ENCODE data around the gene FUT1. TPM values are rescaled to one million over a fixed set of nuclear protein-coding genes. Genes with fewer than 3 reads are reported as not detected.

The FUT1 gene
- total RNA-seq, 1 donor from 2014 or later, result 2.9 TPM

GRCh38 chr19:48760504-48761205, 8.2 kb upstream of the FUT1 start:
- Histone ChIP-seq H3K4me1 (no peaks in the 10 kb centered on the region), H3K36me3 (no peaks in the 10 kb centered on the region), H3K9ac (no peak overlapping the region), H4K20me1 (ENCODE audit: low read depth) (no peaks in the 10 kb centered on the region), H3K9me3 (ENCODE audit: low read depth) (no peaks in the 10 kb centered on the region), H3K4me3 (no peak overlapping the region), H3K4me2 (no peak overlapping the region), H3K27me3 (peaks cover 4% of the 10 kb centered on the region), H3F3A (ENCODE audit: low read depth) (no peaks in the 10 kb centered on the region), H2AFZ (replicated peaks) (no peak overlapping the region), H3K27ac (no peak overlapping the region), H3K79me2 (ENCODE audit: low read depth) (no peaks in the 10 kb centered on the region)
- no peaks in the 10 kb centered on the region for H3K9me3 Mint-ChIP-seq
- no peak overlapping the region for H3K27ac Mint-ChIP-seq
- TF ChIP-seq CTCF (IDR thresholded peaks at IDR 0.05), result no peak
- no peak for TF ChIP-seq EZH2phosphoT487 (IDR thresholded peaks at IDR 0.05)
- peaks cover 9% of the 10 kb centered on the region for H3K27me3 Mint-ChIP-seq (ENCODE audit: insufficient read depth, low read depth)
- no peak overlapping the region for H3K4me3 Mint-ChIP-seq
- no peaks in the 10 kb centered on the region for H3K4me1 Mint-ChIP-seq
- DNase-seq (ENCODE audit: low spot score), result no peak
- H3K36me3 Mint-ChIP-seq, result no peaks in the 10 kb centered on the region

GRCh38 chr19:48757741-48758144, 5.3 kb upstream of the FUT1 start:
- Histone ChIP-seq H3K79me2 (ENCODE audit: low read depth) (no peaks in the 10 kb centered on the region), H3K27ac (no peak overlapping the region), H3K4me3 (no peak overlapping the region), H3K27me3 (peaks cover 15% of the 10 kb centered on the region), H3K36me3 (no peaks in the 10 kb centered on the region), H4K20me1 (ENCODE audit: low read depth) (no peaks in the 10 kb centered on the region), H2AFZ (replicated peaks) (no peak overlapping the region), H3K4me1 (no peaks in the 10 kb centered on the region), H3K9me3 (ENCODE audit: low read depth) (no peaks in the 10 kb centered on the region), H3F3A (ENCODE audit: low read depth) (peaks cover 13% of the 10 kb centered on the region), H3K4me2 (no peak overlapping the region), H3K9ac (no peak overlapping the region)
- DNase-seq (ENCODE audit: low spot score), result no peak
- no peak overlapping the region for H3K27ac Mint-ChIP-seq
- peaks cover 4% of the 10 kb centered on the region for H3K36me3 Mint-ChIP-seq
- H3K9me3 Mint-ChIP-seq, result peaks cover 1% of the 10 kb centered on the region
- TF ChIP-seq CTCF (IDR thresholded peaks at IDR 0.05), result no peak
- no peak for TF ChIP-seq EZH2phosphoT487 (IDR thresholded peaks at IDR 0.05)
- no peak for TF ChIP-seq EZH2 (IDR thresholded peaks at IDR 0.05)
- H3K27me3 Mint-ChIP-seq (ENCODE audit: insufficient read depth, low read depth), result peaks cover 23% of the 10 kb centered on the region
- peaks cover 13% of the 10 kb centered on the region for H3K4me1 Mint-ChIP-seq
- H3K4me3 Mint-ChIP-seq, result no peak overlapping the region

GRCh38 chr19:48757089-48757675, 4.7 kb upstream of the FUT1 start:
- peaks cover 15% of the 10 kb centered on the region for H3K27me3 ChIP-seq
- TF ChIP-seq EZH2phosphoT487 (IDR thresholded peaks at IDR 0.05), result no peak
- no peak for TF ChIP-seq EZH2 (IDR thresholded peaks at IDR 0.05)
- TF ChIP-seq CTCF (IDR thresholded peaks at IDR 0.05), result no peak
- no peak overlapping the region for H3K4me2 ChIP-seq
- peaks cover 14% of the 10 kb centered on the region for H3K4me1 Mint-ChIP-seq
- no peak overlapping the region for H3K4me3 Mint-ChIP-seq
- H3K79me2 ChIP-seq (ENCODE audit: low read depth), result peaks cover 2% of the 10 kb centered on the region
- H3K9me3 Mint-ChIP-seq, result peaks cover 1% of the 10 kb centered on the region
- no peaks in the 10 kb centered on the region for H3K9me3 ChIP-seq (ENCODE audit: low read depth)
- no peak overlapping the region for H3K9ac ChIP-seq
- no peak overlapping the region for H2AFZ ChIP-seq (replicated peaks)
- H3F3A ChIP-seq (ENCODE audit: low read depth), result peaks cover 13% of the 10 kb centered on the region
- no peaks in the 10 kb centered on the region for H4K20me1 ChIP-seq (ENCODE audit: low read depth)
- H3K36me3 ChIP-seq, result no peaks in the 10 kb centered on the region
- H3K4me1 ChIP-seq, result no peaks in the 10 kb centered on the region
- no peak overlapping the region for H3K4me3 ChIP-seq
- H3K27me3 Mint-ChIP-seq (ENCODE audit: insufficient read depth, low read depth), result peaks cover 24% of the 10 kb centered on the region
- H3K27ac Mint-ChIP-seq, result no peak overlapping the region
- peaks cover 4% of the 10 kb centered on the region for H3K36me3 Mint-ChIP-seq
- no peak for DNase-seq (ENCODE audit: low spot score)
- H3K27ac ChIP-seq, result no peak overlapping the region

All from neural progenitor cell (in vitro differentiated cells).